ENCODE measurements around the gene ZNRF3. TPM values are rescaled to one million over a fixed set of nuclear protein-coding genes. Genes with fewer than 3 reads are reported as not detected.
A peak's percentile ranks its signal among the peaks of the same experiment; 100 is the strongest.

The ZNRF3 gene
- total RNA-seq, 1 donor from 2014 or later, result 10.5 TPM

GRCh38 chr22:29070490-29070889 lies 187.1 kb downstream of the ZNRF3 start:
- no peak for TF ChIP-seq CTCF (IDR thresholded peaks at IDR 0.05; ENCODE audit: insufficient read depth, low read length, poor library complexity, severe bottlenecking)

DNA sequence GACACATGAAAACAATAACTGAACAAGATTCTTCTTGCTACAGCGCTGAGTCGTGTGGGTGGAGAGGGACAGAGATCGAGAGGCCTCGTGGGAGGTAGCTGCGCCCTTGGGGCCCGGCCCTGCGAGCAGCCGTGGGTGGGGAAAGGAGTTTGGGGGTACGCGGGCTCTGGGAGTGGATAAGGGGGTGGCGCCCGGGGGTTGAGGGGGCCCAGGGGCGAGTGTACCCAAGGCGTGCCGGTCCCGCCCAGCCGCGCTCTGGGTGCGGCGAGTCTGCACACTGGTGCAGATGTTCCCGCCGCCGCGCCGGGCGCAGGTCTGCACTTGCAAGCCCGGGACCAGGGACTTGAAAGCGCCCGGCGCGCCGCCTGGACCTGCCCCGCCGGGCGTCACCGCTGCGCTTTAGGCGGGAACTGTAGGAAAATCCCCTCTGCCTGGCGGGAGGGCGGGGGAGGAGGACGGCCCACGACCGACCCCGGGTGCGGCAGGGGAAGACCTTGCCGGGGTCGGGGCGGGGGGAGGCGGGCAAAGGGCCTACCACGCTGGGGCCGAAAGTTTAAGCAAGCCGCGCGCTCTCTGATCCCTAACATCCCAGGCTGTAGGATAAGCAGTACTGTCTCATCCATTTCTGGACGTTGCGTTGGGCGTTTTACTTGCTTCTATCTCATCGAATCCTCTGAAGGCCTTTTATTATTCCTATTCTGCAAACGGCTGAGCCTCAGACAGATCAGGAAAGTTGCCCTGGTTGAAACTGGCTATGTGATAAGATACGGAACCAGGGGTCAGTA lies 188.1 kb downstream of the ZNRF3 start:
- no peaks in the 10 kb centered on the region for H3K36me3 ChIP-seq (ENCODE audit: control insufficient read depth, insufficient read depth, low read length)
- no peak for TF ChIP-seq CTCF (IDR thresholded peaks at IDR 0.05; ENCODE audit: insufficient read depth, low read length, poor library complexity, severe bottlenecking)
- peaks cover 11% of the 10 kb centered on the region for H3K27me3 ChIP-seq (ENCODE audit: control insufficient read depth, insufficient read depth, low read length)
- no peak for DNase-seq (ENCODE audit: low read depth)
- peak overlapping the region; percentile 17 for H3K4me3 ChIP-seq (ENCODE audit: low read depth, low read length)

More at GRCh38 chr22:29070490-29070889, 187.1 kb downstream of the ZNRF3 start:
- no peak for DNase-seq (ENCODE audit: low read depth)
- Histone ChIP-seq H3K27me3 (ENCODE audit: control insufficient read depth, insufficient read depth, low read length) (peaks cover 11% of the 10 kb centered on the region), H3K36me3 (ENCODE audit: control insufficient read depth, insufficient read depth, low read length) (no peaks in the 10 kb centered on the region), H3K4me3 (ENCODE audit: low read depth, low read length) (no peak overlapping the region)

- TF ChIP-seq CTCF (IDR thresholded peaks at IDR 0.05; ENCODE audit: insufficient read depth, low read length, poor library complexity, severe bottlenecking), result no peak
- no peak for DNase-seq (ENCODE audit: low read depth)
- Histone ChIP-seq H3K27me3 (ENCODE audit: control insufficient read depth, insufficient read depth, low read length) (peaks cover 11% of the 10 kb centered on the region), H3K36me3 (ENCODE audit: control insufficient read depth, insufficient read depth, low read length) (no peaks in the 10 kb centered on the region), H3K4me3 (ENCODE audit: low read depth, low read length) (peak overlapping the region; percentile 31)
Measured at GRCh38 chr22:29072193-29072978, 189.0 kb downstream of the ZNRF3 start.

GRCh38 chr22:29072979-29073617 lies 189.7 kb downstream of the ZNRF3 start, which contains the start of gene KREMEN1:
Gene KREMEN1, plus strand, starts transcription at chr22:29073035. Its CDS starts 96 bp downstream, at chr22:29073131.
- Histone ChIP-seq H3K27me3 (ENCODE audit: control insufficient read depth, insufficient read depth, low read length) (peaks cover 11% of the 10 kb centered on the region), H3K36me3 (ENCODE audit: control insufficient read depth, insufficient read depth, low read length) (no peaks in the 10 kb centered on the region), H3K4me3 (ENCODE audit: low read depth, low read length) (peak within 1 kb of the TSS; percentile 59)
- DNase-seq (ENCODE audit: low read depth), result no peak
- no peak for TF ChIP-seq CTCF (IDR thresholded peaks at IDR 0.05; ENCODE audit: insufficient read depth, low read length, poor library complexity, severe bottlenecking)

DNA sequence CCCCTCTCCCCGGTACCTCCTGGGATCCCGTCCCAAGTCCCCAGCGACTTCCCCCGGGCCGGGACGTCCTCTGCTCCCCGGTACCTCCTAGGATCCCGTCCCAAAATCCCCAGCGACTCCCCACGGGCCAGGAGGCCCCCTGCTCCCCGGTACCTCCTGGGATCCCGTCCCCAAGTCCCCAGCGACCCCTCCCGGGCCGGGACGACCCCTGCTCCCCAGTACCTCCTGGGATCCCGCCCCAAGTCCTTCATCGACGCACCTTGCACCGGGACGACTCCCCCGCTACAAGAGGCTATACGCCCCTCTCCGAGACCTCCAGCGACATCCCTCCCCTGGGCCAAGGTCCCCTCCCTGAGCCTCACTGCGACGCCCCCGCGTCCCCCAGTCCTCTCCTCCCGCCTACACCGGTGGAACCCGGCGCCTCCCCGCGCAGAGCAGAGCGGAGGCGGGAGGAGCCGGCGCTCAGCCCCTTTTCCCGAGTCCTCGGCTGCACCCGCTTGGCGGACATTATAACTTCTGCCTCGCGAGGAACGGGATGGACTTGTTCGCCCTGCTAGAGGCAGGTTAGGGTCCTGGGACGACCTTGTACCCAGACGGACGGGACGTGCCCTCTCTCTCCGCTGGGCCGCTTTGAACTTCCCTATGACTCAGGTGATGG lies 190.4 kb downstream of the ZNRF3 start:
- H3K36me3 ChIP-seq (ENCODE audit: control insufficient read depth, insufficient read depth, low read length), result no peaks in the 10 kb centered on the region
- H3K27me3 ChIP-seq (ENCODE audit: control insufficient read depth, insufficient read depth, low read length), result peaks cover 11% of the 10 kb centered on the region
- no peak for DNase-seq (ENCODE audit: low read depth)
- H3K4me3 ChIP-seq (ENCODE audit: low read depth, low read length), result peak overlapping the region; percentile 59
- TF ChIP-seq CTCF (IDR thresholded peaks at IDR 0.05; ENCODE audit: insufficient read depth, low read length, poor library complexity, severe bottlenecking), result no peak

Measured in kidney epithelial cell (primary cell).